Smooth muscle cell (in vitro differentiated cells): ENCODE data around the gene MT1M. TPM values are rescaled to one million over a fixed set of nuclear protein-coding genes. Genes with fewer than 3 reads are reported as not detected.

ENCODE experiments used
- DNase-seq: peaks from one replicate; lab custom pipeline; 2025; ENCODE audit not compliant: unreplicated experiment; lab: John Stamatoyannopoulos, UW
- H2AFZ ChIP-seq: fragments of 200-600 bp; sonication (generic); 2 replicates; pipeline ENCODE4 v1.6.0; 2016; ENCODE audit warnings: antibody characterized with exemption, low read depth, mild to moderate bottlenecking
- H3F3A ChIP-seq: fragments of 200-600 bp; sonication (generic); 2 replicates; pipeline ENCODE4 v1.6.0; 2017; ENCODE audit warnings: antibody characterized with exemption, low read depth
- H3K27ac ChIP-seq: fragments of 200-600 bp; sonication (generic); 2 replicates; pipeline ENCODE4 v1.5.1; 2016; ENCODE audit warnings: low read depth, mild to moderate bottlenecking
- H3K27me3 ChIP-seq: fragments of 200-600 bp; sonication (generic); 2 replicates; pipeline ENCODE4 v1.6.1; 2016; ENCODE audit warnings: low read depth, mild to moderate bottlenecking
- H3K36me3 ChIP-seq: fragments of 200-600 bp; sonication (generic); 2 replicates; pipeline ENCODE4 v1.5.1; 2016; ENCODE audit warnings: low read depth
- H3K4me1 ChIP-seq: fragments of 200-600 bp; sonication (generic); 2 replicates; pipeline ENCODE4 v1.5.1; 2016; ENCODE audit warnings: low read depth
- H3K4me2 ChIP-seq: fragments of 200-600 bp; sonication (generic); 2 replicates; pipeline ENCODE4 v1.6.0; 2016; ENCODE audit warnings: mild to moderate bottlenecking
- H3K4me3 ChIP-seq: fragments of 200-600 bp; sonication (generic); 2 replicates; pipeline ENCODE4 v1.5.1; 2016; ENCODE audit warnings: mild to moderate bottlenecking
- H3K79me2 ChIP-seq: fragments of 200-600 bp; sonication (generic); 2 replicates; pipeline ENCODE4 v1.6.0; 2016; ENCODE audit warnings: low read depth, mild to moderate bottlenecking
- H3K9ac ChIP-seq: fragments of 200-600 bp; sonication (generic); 2 replicates; pipeline ENCODE4 v1.6.0; 2016; ENCODE audit warnings: low read depth
- H3K9me3 ChIP-seq: fragments of 200-600 bp; sonication (generic); replicated peaks from 2 replicates; pipeline ENCODE4 v1.5.1; 2016; ENCODE audit warnings: low read depth
- H4K20me1 ChIP-seq: fragments of 200-600 bp; sonication (generic); 2 replicates; pipeline ENCODE4 v1.6.0; 2016; ENCODE audit warnings: low read depth
- WGBS: methylation state at CpG from one replicate; pipeline ENCODE4 v1.1.7; 2016; ENCODE audit warnings: low lambda C conversion rate; 5-methylcytosine and 5-hydroxymethylcytosine counted together
- polyA plus RNA-seq: library from polyadenylated mRNA; unstranded; fragments of >200 nt; fragmentation: Nextera tagmentation; extraction: Ambion mirVana; gene quantifications from 2 replicates; pipeline ENCODE4 v1.2.1, GENCODE V29; 2016
- total RNA-seq: library from RNA; depleted of rRNA; stranded (reverse); fragments of >200 nt; gene quantifications from 2 replicates; pipeline ENCODE4 v1.2.3, GENCODE V29; 2014
- TF ChIP-seq, protein P1 (sequence below): fragments of 200-600 bp; sonication (generic); IDR thresholded peaks from 2 replicates; pipeline ENCODE4 v1.5.1; 2017; ENCODE audit warnings: borderline replicate concordance, mild to moderate bottlenecking, antibody characterized with exemption; ENCODE audit not compliant: insufficient read depth, poor library complexity, severe bottlenecking

The MT1M gene
- total and polyA plus RNA-seq, 2 experiments from 2014 or later = 0.19 TPM; not detected in 1

DNA sequence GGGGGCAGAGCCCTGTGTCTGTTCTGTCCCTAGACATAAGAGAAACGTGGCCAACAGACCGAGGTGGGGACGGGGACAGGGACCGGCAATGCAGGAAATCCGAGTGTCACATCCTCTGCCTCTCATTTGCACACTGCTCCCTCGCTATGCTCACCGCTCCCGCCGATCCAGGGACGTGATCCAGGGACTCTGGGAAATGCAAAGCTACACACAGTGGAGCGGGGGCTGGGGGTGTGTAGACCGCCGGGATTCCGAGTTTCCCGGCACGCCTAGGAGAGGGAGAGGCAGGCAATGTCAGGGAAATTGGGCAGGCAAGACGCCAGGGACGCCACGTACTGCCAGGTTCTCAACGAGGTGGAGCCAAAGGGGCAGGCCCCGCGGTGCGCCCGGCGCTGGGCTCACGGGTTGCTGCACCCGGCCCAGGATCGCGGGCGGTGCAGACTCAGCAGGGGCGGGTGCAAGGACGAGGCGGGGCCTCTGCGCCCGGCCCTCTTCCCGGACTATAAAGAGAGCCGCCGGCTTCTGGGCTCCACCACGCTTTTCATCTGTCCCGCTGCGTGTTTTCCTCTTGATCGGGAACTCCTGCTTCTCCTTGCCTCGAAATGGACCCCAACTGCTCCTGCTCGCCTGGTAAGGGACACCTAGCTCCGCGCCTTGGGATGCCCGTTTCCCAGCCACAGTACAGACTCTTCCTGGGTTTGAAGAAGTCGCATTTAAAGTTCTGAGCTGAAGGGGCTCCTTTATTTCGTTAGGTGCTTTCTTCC lies 49.7 kb downstream of the MT1M start, which contains the start of gene MT1X:
Gene MT1X (plus strand): TSS at position 532 of the 764 bp plus-strand sequence. CDS start 71 bp downstream, at position 603.
- no peaks in the 10 kb centered on the region for H3K9me3 ChIP-seq
- peak; percentile 17 for DNase-seq
- no peaks in the 10 kb centered on the region for H3K79me2 ChIP-seq
- no peak within 1 kb of the TSS for H3K27ac ChIP-seq
- H4K20me1 ChIP-seq = no peaks in the 10 kb centered on the region
- H2AFZ ChIP-seq = peak within 1 kb of the TSS; percentile 98
- H3K4me3 ChIP-seq = peak within 1 kb of the TSS; percentile 63
- H3K36me3 ChIP-seq = no peaks in the 10 kb centered on the region
- no peaks in the 10 kb centered on the region for H3K4me1 ChIP-seq
- H3F3A ChIP-seq = no peaks in the 10 kb centered on the region
- peaks cover 15% of the 10 kb centered on the region for H3K27me3 ChIP-seq
- TF ChIP-seq, protein P1, sequence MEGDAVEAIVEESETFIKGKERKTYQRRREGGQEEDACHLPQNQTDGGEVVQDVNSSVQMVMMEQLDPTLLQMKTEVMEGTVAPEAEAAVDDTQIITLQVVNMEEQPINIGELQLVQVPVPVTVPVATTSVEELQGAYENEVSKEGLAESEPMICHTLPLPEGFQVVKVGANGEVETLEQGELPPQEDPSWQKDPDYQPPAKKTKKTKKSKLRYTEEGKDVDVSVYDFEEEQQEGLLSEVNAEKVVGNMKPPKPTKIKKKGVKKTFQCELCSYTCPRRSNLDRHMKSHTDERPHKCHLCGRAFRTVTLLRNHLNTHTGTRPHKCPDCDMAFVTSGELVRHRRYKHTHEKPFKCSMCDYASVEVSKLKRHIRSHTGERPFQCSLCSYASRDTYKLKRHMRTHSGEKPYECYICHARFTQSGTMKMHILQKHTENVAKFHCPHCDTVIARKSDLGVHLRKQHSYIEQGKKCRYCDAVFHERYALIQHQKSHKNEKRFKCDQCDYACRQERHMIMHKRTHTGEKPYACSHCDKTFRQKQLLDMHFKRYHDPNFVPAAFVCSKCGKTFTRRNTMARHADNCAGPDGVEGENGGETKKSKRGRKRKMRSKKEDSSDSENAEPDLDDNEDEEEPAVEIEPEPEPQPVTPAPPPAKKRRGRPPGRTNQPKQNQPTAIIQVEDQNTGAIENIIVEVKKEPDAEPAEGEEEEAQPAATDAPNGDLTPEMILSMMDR = no peak
- peak within 1 kb of the TSS; percentile 99 for H3K4me2 ChIP-seq
- peak within 1 kb of the TSS; percentile 55 for H3K9ac ChIP-seq
- WGBS = under 1% methylated on average over 43 of the region's 49 CpGs

DNA sequence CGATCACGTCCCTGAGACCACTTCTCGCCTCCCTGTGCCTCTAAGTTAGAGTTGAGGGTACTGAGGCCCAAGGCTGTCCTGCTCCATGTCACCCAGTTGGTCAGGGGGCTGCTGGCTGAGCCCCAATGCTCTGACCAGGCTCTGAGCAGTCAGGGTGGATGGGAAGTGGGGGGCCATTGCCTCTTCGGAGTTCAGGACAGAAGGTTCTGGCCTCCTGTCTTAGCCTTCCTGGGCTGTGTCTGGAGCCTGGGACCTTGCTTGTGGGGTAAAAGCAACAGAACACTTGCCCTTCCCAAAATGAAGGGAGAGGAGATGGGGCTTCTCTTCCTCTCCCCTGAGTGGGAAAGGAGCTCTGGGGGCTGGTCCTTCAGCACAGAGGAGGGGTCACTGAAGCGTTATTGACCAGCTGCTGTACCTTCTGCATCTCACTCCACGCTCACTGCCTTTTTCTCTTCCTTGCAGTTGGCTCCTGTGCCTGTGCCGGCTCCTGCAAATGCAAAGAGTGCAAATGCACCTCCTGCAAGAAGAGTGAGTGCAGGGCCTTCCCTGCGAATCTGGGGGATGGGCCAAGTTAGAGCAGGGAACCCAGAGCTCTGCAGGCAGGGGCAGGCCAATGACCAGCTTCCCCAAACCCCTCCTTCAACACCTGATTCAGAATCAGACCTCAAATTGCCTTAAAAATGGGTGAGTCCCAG lies 50.4 kb downstream of the MT1M start:
- H3K4me1 ChIP-seq = no peaks in the 10 kb centered on the region
- peak overlapping the region; percentile 98 for H2AFZ ChIP-seq
- H4K20me1 ChIP-seq = no peaks in the 10 kb centered on the region
- TF ChIP-seq, protein P1 = no peak
- H3K27me3 ChIP-seq = peaks cover 8% of the 10 kb centered on the region
- H3K9ac ChIP-seq = peak overlapping the region; percentile 55
- peak overlapping the region; percentile 63 for H3K4me3 ChIP-seq
- H3K4me2 ChIP-seq = peak overlapping the region; percentile 99
- H3F3A ChIP-seq = no peaks in the 10 kb centered on the region
- no peaks in the 10 kb centered on the region for H3K36me3 ChIP-seq
- DNase-seq = no peak
- H3K9me3 ChIP-seq = no peaks in the 10 kb centered on the region
- WGBS = 36% methylated on average over 8 of the region's 8 CpGs
- no peak overlapping the region for H3K27ac ChIP-seq
- no peaks in the 10 kb centered on the region for H3K79me2 ChIP-seq

Other genes with a start within 250 kb of the MT1M start
- gene AMFR, start 207.1 kb upstream of the MT1M start, total RNA-seq = 60.6 and 76.6 TPM in 2 replicates
- gene AMFR, start 207.1 kb upstream of the MT1M start, polyA plus RNA-seq = 45.2 and 49.1 TPM in 2 replicates
- 101 and 119 TPM in 2 replicates for gene NUDT21, start 181.3 kb upstream of the MT1M start, total RNA-seq
- gene NUDT21, start 181.3 kb upstream of the MT1M start, polyA plus RNA-seq = 44.4 and 55.5 TPM in 2 replicates
- gene OGFOD1, start 181.1 kb upstream of the MT1M start, total RNA-seq = 56.7 and 107 TPM in 2 replicates
- gene OGFOD1, start 181.1 kb upstream of the MT1M start, polyA plus RNA-seq = 55.8 and 68.7 TPM in 2 replicates
- gene BBS2, start 112.6 kb upstream of the MT1M start, total RNA-seq = 33.2 and 43.4 TPM in 2 replicates
- gene BBS2, start 112.6 kb upstream of the MT1M start, polyA plus RNA-seq = 20.4 and 32.7 TPM in 2 replicates
- not detected in 2 replicates for gene MT4, start 67.6 kb upstream of the MT1M start, total RNA-seq
- gene MT4, start 67.6 kb upstream of the MT1M start, polyA plus RNA-seq = not detected in 2 replicates
- gene MT3, start 43.1 kb upstream of the MT1M start, total RNA-seq = not detected in 2 replicates
- gene MT3, start 43.1 kb upstream of the MT1M start, polyA plus RNA-seq = 0.65 TPM in 1 of 2 replicates, not detected in the other
- 12.6 and 14.8 TPM in 2 replicates for gene MT2A, start 24.1 kb upstream of the MT1M start, total RNA-seq
- 171 and 225 TPM in 2 replicates for gene MT2A, start 24.1 kb upstream of the MT1M start, polyA plus RNA-seq
- 0.67 and 2.0 TPM in 2 replicates for gene MT1E, start 6.9 kb upstream of the MT1M start, total RNA-seq
- gene MT1E, start 6.9 kb upstream of the MT1M start, polyA plus RNA-seq = 2.2 and 10.3 TPM in 2 replicates
- not detected in 2 replicates for gene MT1A, start 6.0 kb downstream of the MT1M start, total RNA-seq
- gene MT1A, start 6.0 kb downstream of the MT1M start, polyA plus RNA-seq = not detected in 2 replicates
- not detected in 2 replicates for gene MT1B, start 19.2 kb downstream of the MT1M start, total RNA-seq
- not detected in 2 replicates for gene MT1B, start 19.2 kb downstream of the MT1M start, polyA plus RNA-seq
- gene MT1F, start 25.3 kb downstream of the MT1M start, total RNA-seq = 0.81 and 5.9 TPM in 2 replicates
- 0.50 and 2.3 TPM in 2 replicates for gene MT1F, start 25.3 kb downstream of the MT1M start, polyA plus RNA-seq
- gene MT1G, start 35.4 kb downstream of the MT1M start, total RNA-seq = not detected in 2 replicates
- 0.40 TPM in 1 of 2 replicates, not detected in the other for gene MT1G, start 35.4 kb downstream of the MT1M start, polyA plus RNA-seq
- not detected in 2 replicates for gene MT1H, start 37.2 kb downstream of the MT1M start, total RNA-seq
- not detected in 2 replicates for gene MT1H, start 37.2 kb downstream of the MT1M start, polyA plus RNA-seq
- 0.76 and 4.3 TPM in 2 replicates for gene MT1X, start 49.8 kb downstream of the MT1M start, total RNA-seq
- gene MT1X, start 49.8 kb downstream of the MT1M start, polyA plus RNA-seq = 11.7 and 12.8 TPM in 2 replicates
- 40.7 and 45.6 TPM in 2 replicates for gene NUP93, start 97.5 kb downstream of the MT1M start, total RNA-seq
- 55.8 and 60.9 TPM in 2 replicates for gene NUP93, start 97.5 kb downstream of the MT1M start, polyA plus RNA-seq
- gene SLC12A3, start 232.5 kb downstream of the MT1M start, total RNA-seq = not detected in 2 replicates
- gene SLC12A3, start 232.5 kb downstream of the MT1M start, polyA plus RNA-seq = not detected in 2 replicates